Adipocyte (in vitro differentiated cells): ENCODE measurements around the gene TIMM17A.

ENCODE experiments used
- DNase-seq: peaks from one replicate; pipeline ENCODE4 v3.0.0-alpha.2; 2015; ENCODE audit warnings: low read depth
- H3K27me3 ChIP-seq: replicated peaks from 2 replicates; pipeline ENCODE4 v1.7.0; 2013; ENCODE audit warnings: mild to moderate bottlenecking, low read length, moderate library complexity; ENCODE audit not compliant: control insufficient read depth, insufficient read depth
- H3K36me3 ChIP-seq: 2 replicates; pipeline ENCODE4 v1.7.0; 2013; ENCODE audit warnings: low read length, mild to moderate bottlenecking, moderate library complexity; ENCODE audit not compliant: control insufficient read depth, insufficient read depth, severe bottlenecking
- H3K4me1 ChIP-seq: 2 replicates; pipeline ENCODE4 v1.7.0; 2013; ENCODE audit warnings: mild to moderate bottlenecking, low read length, moderate library complexity; ENCODE audit not compliant: control insufficient read depth, insufficient read depth
- H3K4me3 ChIP-seq: 2 replicates; pipeline ENCODE4 v1.7.0; 2013; ENCODE audit warnings: mild to moderate bottlenecking, low read length, moderate library complexity
- H3K9ac ChIP-seq: 2 replicates; pipeline ENCODE4 v1.7.0; 2013; ENCODE audit warnings: mild to moderate bottlenecking, low read length, moderate library complexity
- H3K9me3 ChIP-seq: 2 replicates; pipeline ENCODE4 v1.7.0; 2013; ENCODE audit warnings: mild to moderate bottlenecking, low read length, moderate library complexity; ENCODE audit not compliant: control insufficient read depth

Gene TIMM17A

DNA sequence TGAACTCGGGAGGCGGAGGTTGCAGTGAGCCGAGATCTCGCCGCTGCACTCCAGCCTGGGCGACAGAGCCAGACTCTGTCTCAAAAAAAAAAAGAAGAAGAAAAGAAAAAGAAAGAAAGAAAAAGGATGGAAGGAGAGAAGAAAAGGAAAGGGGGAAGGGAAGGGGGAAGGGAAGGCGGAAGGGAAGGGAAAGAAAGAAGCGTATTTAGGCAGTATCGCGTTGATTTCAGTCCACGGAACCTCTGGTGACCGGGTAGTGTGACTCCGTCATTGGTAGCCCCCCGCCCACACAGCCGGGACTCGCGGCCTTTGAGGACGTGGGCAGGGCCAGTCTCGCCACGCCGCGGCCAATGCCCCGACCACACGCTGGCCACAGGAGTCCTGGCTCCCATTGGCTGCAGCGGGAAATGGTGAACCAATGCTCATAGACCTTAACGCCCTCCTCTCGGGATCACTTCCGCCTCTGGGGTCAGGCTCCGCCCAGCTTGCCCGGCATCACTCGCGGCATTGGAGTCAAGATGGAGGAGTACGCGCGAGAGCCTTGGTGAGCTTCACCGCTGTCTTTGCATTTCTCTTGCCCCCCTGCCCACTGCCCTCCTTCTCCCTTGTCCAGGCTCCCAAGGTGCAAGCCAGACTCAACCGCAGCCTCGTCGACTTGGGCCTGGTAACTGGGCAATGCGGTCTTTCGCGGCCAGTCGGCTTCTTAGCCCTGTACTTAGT, at the start of gene TIMM17A:
Gene TIMM17A, plus strand, starts transcription at position 495 of the 720 bp plus-strand sequence. Its CDS starts 24 bp downstream, at position 519.
- no peaks in the 10 kb centered on the region for H3K27me3 ChIP-seq
- peak; percentile 99 for DNase-seq

DNA sequence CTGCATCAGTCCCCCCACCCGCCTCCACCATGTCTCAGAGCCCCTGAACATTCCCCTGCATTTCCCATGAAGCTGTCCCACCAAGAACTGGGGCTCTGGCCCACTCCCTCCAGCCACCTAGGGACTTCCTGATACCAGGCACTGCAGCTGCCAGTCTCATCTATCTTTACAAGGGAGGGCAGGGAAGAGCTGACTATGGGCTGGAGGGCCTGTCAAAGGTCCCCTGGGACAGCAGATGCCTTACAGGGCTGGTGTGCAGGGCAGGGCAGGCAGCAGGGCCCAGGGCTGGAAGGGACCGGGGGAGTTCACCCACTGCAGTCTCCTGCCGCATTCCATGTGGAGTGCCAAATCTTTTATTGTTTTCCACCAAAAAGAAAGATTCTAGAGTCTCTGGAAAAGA, 49.0 kb upstream of the TIMM17A start:
- Histone ChIP-seq H3K36me3 (no peaks in the 10 kb centered on the region), H3K9me3 (no peaks in the 10 kb centered on the region)

More for the DNA sequence above, at the start of gene TIMM17A:
- H3K36me3 ChIP-seq = peaks cover 25% of the 10 kb centered on the region
- H3K4me1 ChIP-seq = peaks cover 12% of the 10 kb centered on the region
- peak within 1 kb of the TSS; percentile 88 for H3K4me3 ChIP-seq
- H3K9ac ChIP-seq = peak within 1 kb of the TSS; percentile 92
- H3K9me3 ChIP-seq = no peaks in the 10 kb centered on the region

DNA sequence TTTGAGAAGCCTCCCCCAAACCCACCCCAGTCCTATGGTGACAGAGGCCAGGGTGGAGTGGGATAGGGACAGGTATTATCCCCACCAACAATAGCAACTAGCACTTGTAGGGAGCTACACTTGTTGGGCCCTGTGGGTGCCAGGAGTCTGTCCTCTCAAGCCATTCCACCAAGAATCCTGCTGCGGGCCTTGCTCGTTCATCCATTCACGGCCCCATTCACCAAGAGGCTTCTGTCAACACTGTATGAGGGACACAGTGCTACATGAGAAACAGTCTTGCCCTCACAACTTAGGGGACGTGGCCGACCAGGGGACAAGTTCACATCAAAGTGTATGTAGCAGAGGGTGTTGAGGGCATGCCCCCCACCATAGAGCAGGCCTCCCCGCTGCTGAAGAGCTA, 47.7 kb upstream of the TIMM17A start:
- DNase-seq = no peak
- H3K9ac ChIP-seq = no peak overlapping the region
- H3K4me3 ChIP-seq = no peak overlapping the region
- no peaks in the 10 kb centered on the region for H3K36me3 ChIP-seq
- no peaks in the 10 kb centered on the region for H3K9me3 ChIP-seq
- no peaks in the 10 kb centered on the region for H3K27me3 ChIP-seq
- H3K4me1 ChIP-seq = peaks cover 42% of the 10 kb centered on the region

More for the DNA sequence above, 49.0 kb upstream of the TIMM17A start:
- no peak overlapping the region for H3K4me3 ChIP-seq
- H3K27me3 ChIP-seq = no peaks in the 10 kb centered on the region
- peaks cover 44% of the 10 kb centered on the region for H3K4me1 ChIP-seq
- H3K9ac ChIP-seq = peak overlapping the region; percentile 88
- DNase-seq = no peak

DNA sequence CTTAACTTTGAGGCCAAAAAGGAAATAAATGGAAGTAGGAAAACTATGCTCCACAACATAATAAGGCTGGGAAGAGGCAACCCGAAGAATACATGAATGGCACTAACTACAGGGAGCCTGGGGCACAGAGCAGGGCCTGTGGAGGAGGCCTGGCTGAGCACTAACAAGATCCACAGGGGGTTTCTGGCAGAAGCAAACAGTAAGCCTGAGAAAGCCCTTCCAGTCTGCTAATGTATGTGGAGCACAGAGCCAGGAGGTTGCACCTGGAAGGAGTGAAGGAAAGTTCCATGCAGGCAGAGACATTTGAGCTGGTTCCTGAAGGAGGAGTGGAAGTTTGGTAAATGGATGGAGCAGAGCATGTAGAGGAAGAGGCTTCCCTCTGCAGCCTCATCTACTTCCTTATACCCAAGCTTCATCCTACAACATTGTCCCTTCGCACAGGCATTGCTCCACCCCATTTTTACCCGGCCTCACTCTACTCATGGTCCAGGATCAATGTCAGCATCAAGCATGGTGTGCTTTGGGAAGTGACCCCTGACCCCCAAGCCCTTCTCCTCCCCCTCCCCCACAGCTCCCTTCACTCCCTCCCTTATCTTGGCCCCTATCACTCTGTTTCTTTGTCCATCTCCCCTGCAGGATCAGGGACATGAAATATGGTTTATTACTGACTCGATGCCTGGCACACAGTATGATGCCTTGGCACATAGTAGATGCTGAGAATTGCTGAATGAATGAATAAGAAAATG, 43.3 kb upstream of the TIMM17A start:
- Histone ChIP-seq H3K4me3 (no peak overlapping the region), H3K27me3 (no peaks in the 10 kb centered on the region), H3K9me3 (no peaks in the 10 kb centered on the region), H3K9ac (peak overlapping the region; percentile 63), H3K36me3 (no peaks in the 10 kb centered on the region), H3K4me1 (peaks cover 46% of the 10 kb centered on the region)
- DNase-seq = no peak

DNA sequence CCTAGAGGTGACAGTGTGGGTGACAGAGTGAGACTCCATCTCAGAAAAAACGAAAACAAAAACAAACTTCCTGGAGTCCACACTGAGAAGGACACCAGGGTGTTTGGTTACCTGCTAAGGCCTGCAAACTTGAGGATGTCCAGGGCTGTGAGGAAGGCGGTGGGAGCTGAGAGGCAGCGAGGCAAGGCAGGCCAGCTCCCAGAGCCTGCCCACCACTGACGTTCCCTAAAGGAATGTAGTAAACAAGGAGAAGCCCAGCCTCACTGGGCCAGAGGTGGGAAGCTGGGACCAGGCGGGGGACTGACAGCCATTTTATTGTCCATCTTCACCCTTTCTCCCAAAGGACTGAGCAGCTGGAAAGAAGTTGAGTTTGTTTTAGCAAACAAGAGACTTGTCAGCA, 42.5 kb upstream of the TIMM17A start:
- H3K27me3 ChIP-seq = no peaks in the 10 kb centered on the region
- H3K4me3 ChIP-seq = no peak overlapping the region
- H3K9me3 ChIP-seq = no peaks in the 10 kb centered on the region
- H3K4me1 ChIP-seq = peaks cover 54% of the 10 kb centered on the region
- H3K36me3 ChIP-seq = no peaks in the 10 kb centered on the region
- no peak for DNase-seq
- H3K9ac ChIP-seq = peak overlapping the region; percentile 63

DNA sequence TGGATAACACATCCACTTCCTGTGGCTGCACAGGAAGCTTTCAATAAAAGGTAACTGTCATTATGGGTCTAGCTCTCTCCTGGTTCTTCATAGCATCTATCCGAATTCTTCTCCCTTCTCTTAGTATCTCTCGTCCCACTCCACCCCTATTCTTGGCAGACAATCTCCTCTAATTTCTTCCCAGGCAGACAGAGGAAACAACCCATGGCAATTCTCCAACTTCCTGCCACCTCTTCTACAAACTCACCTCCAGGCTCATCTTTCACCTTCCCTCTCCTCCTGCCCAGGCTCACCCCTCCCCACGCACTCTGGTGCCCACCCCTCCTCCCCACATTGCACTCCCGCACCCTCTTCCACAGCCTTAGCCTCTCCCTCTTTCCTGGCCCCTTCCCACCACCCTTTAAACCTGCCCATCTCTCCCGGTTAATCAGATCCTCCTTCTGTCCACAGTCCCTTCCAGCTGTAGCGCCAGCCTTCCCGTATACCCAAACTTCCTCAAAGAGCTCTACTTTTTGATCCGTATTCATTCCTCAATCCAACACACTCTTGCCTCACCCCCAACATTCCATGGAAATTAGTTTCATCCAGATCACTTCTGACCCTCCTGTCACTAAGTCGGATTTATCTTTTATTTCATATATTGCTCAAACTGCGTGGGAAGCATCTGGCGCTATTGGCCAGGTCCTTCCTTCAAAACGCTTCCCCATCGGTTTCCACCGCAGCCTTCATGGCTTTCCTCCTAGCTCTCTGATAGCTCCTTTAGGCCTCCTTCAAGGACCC, 40.7 kb upstream of the TIMM17A start:
- H3K4me1 ChIP-seq = peaks cover 69% of the 10 kb centered on the region
- DNase-seq = no peak
- H3K9ac ChIP-seq = no peak overlapping the region
- H3K36me3 ChIP-seq = no peaks in the 10 kb centered on the region
- no peaks in the 10 kb centered on the region for H3K9me3 ChIP-seq
- H3K27me3 ChIP-seq = no peaks in the 10 kb centered on the region
- no peak overlapping the region for H3K4me3 ChIP-seq

- Histone ChIP-seq H3K9ac (peak overlapping the region; percentile 84), H3K4me3 (peak overlapping the region; percentile 39), H3K4me1 (peaks cover 73% of the 10 kb centered on the region), H3K36me3 (no peaks in the 10 kb centered on the region), H3K9me3 (no peaks in the 10 kb centered on the region), H3K27me3 (no peaks in the 10 kb centered on the region)
- peak; percentile 88 for DNase-seq
Observed at GRCh38 chr1:201916649-201917249, 38.6 kb upstream of the TIMM17A start.

DNA sequence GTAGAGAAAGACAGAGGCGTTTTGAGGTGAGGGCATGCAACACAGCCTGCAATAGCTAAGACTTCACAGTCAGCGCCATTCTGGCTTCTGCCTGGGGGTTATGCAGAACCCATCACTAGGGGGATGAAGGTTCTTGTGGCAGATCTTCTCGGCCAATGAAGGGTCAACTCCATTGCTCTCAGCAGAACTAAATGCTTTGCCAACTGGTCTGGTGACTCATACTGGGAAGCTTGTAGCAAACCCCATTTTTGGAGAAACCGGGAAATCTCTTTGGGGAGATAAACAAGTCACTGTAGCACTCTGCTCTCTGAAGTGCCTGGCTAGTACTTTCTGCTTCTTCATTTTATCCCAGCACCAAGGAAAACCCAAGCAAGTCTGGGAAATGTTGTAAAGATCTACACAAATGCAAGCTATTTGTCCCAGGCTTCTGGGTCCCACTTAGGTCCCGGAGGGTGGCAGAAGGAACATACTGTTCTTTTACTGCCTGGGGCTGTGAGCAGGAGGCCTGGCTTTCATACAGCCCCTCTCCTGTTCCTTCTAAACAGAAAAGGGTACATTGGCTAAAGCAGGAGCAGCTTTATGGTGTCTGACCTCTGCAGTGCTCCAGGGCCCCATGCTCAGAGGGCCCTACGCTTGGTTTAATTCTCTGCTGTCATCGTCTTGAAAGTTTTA, 37.8 kb upstream of the TIMM17A start:
- H3K4me3 ChIP-seq = peak overlapping the region; percentile 39

GRCh38 chr1:201918343-201918742, 37.0 kb upstream of the TIMM17A start:
- peaks cover 4% of the 10 kb centered on the region for H3K9me3 ChIP-seq
- peaks cover 62% of the 10 kb centered on the region for H3K4me1 ChIP-seq
- DNase-seq = no peak
- peak overlapping the region; percentile 39 for H3K4me3 ChIP-seq
- no peaks in the 10 kb centered on the region for H3K27me3 ChIP-seq
- peak overlapping the region; percentile 84 for H3K9ac ChIP-seq
- H3K36me3 ChIP-seq = peaks cover 2% of the 10 kb centered on the region

More for the DNA sequence above, 37.8 kb upstream of the TIMM17A start:
- Histone ChIP-seq H3K9ac (peak overlapping the region; percentile 84), H3K9me3 (peaks cover 4% of the 10 kb centered on the region), H3K27me3 (no peaks in the 10 kb centered on the region), H3K4me1 (peaks cover 69% of the 10 kb centered on the region), H3K36me3 (peaks cover 2% of the 10 kb centered on the region)
- peak; percentile 52 for DNase-seq

GRCh38 chr1:201921952-201922558, 33.2 kb upstream of the TIMM17A start:
- no peaks in the 10 kb centered on the region for H3K27me3 ChIP-seq
- H3K4me1 ChIP-seq = peaks cover 37% of the 10 kb centered on the region
- peaks cover 2% of the 10 kb centered on the region for H3K36me3 ChIP-seq
- no peak overlapping the region for H3K9ac ChIP-seq
- H3K9me3 ChIP-seq = peaks cover 4% of the 10 kb centered on the region
- DNase-seq = no peak
- no peak overlapping the region for H3K4me3 ChIP-seq
